Stimulated activated CD4-positive, alpha-beta T cell treated with anti-CD3 and anti-CD28 coated beads, Interleukin-1b, Interleukin-23, amount 100 ng/mL, for 24 hours (primary cell): Measurements from ENCODE around the gene KRTAP5-11.
"Not testable (repeated sequence)": the region's sequence is repeated elsewhere in the genome, so short reads cannot be mapped to it uniquely, and the experiment has no call there.

Experiments
- DNase-seq, 4 experiments: peaks; one replicate each; pipeline ENCODE4 v3.0.0-alpha.2; 2020; ENCODE audit warnings: low read depth in 4 of 4, low spot score in 1 of 4

KRTAP5-11 gene

DNA sequence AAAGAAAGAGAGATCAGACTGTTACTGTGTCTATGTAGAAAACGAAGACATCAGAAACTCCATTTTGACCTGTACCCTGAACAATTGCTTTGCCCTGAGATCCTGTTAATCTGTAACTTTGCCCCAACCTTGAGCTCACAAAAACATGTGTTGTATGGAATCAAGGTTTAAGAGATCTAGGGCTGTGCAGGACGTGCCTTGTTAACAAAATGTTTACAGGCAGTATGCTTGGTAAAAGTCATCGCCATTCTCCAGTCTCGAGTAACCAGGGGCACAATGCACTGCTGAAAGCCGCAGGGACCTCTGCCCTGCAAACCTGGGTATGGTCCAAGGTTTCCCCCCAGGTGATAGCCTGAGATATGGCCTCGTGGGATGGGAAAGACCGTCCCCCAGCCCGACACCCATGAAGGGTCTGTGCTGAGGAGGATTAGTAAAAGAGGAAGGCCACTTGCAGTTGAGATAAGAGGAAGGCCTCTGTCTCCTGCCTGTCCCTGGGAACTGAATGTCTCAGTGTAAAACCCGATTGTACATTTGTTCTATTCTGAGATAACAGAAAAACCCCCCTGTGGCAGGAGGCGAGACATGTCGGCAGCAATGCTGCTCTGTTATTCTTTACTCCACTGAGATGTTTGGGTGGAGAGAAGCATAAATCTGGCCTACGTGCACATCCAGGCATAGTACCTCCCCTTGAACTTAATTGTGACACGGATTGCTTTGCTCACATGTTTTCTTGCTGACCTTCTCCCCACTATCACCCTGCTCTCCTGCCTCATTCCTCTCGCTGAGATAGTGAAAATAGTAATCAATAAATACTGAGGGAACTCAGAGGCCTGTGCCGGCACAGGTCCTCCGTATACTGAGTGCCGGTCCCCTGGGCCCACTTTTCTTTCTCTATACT, 47.7 kb downstream of the KRTAP5-11 start:
- DNase-seq = not testable (repeated sequence)

DNA sequence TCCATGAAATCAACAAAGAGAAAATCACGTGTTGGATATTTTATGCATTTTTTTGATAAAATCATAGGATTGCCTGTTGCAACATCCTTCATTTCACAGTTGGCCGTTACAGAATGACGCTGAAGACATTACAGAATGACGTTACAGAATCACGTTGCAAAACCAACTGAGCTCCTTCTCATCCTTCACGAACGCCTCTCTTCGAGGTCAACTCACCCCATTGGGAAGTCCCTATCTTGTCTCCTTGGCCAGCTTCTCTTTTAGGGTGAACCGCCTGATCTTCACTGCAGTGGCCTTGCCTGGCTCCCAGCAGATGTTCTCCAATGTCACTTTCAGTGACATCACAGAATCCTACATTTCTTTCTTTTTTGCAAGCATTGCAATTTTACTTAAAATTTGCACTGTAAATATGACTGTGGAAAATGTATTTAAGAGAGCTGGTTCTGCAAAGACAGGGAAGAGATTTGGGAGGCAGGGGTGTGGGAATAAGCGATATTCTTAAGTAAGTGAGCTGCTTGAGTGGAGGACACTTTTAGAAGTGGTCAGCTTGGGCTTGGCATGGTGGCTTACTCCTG, 50.6 kb downstream of the KRTAP5-11 start:
- no peak for DNase-seq
